Heart left ventricle (tissue), 16 donors: ENCODE measurements around the gene DNAAF5. TPM values are rescaled to one million over a fixed set of nuclear protein-coding genes. Genes with fewer than 3 reads are reported as not detected.

Experiments
- ATAC-seq, 4 donors: fragments of 200-7000 bp; cut with Tn5 transposase; one replicate each; pipeline ENCODE4 v1.9.1; 2020 to 2022; ENCODE audit warnings: moderate library complexity in 4 of 4, mild to moderate bottlenecking in 3 of 4, moderate number of reproducible peaks in 1 of 4
- DNase-seq, 5 donors: peaks; one replicate each; pipeline ENCODE4 v3.0.0-alpha.2; 2020
- H3K27ac ChIP-seq, 12 donors: fragments of 200-600 bp; sonication (generic) in 4 of 12; one replicate each; pipeline versions ENCODE4 v1.5.0 to v1.8.0; 2016 to 2022; ENCODE audit warnings: mild to moderate bottlenecking in 2 of 12
- H3K27me3 ChIP-seq, 9 donors: fragments of 200-600 bp; sonication (generic) in 2 of 9; one replicate each; pipeline versions ENCODE4 v1.5.1 to v1.8.0; 2016 to 2022; ENCODE audit warnings: mild to moderate bottlenecking in 3 of 9
- H3K36me3 ChIP-seq, 9 donors: fragments of 200-600 bp; sonication (generic) in 2 of 9; one replicate each; pipeline versions ENCODE4 v1.5.0 to v1.8.0; 2018 to 2022; ENCODE audit warnings: mild to moderate bottlenecking in 2 of 9
- H3K4me1 ChIP-seq, 12 donors: fragments of 200-600 bp; sonication (generic) in 4 of 12; one replicate each; pipeline versions ENCODE4 v1.5.0 to v1.8.0; 2016 to 2022; ENCODE audit warnings: mild to moderate bottlenecking in 3 of 12
- H3K4me3 ChIP-seq, 12 donors: fragments of 200-600 bp; sonication (generic) in 4 of 12; one replicate each; pipeline versions ENCODE4 v1.5.0 to v1.8.0; 2017 to 2022; ENCODE audit warnings: mild to moderate bottlenecking in 9 of 12, moderate library complexity in 4 of 12
- H3K9me3 ChIP-seq, 12 donors: fragments of 200-600 bp; sonication (generic) in 4 of 12; one replicate each; pipeline versions ENCODE4 v1.5.0 to v1.8.0; 2016 to 2022; ENCODE audit warnings: mild to moderate bottlenecking in 1 of 12
- CTCF ChIP-seq, 12 donors: fragments of 200-600 bp; sonication (generic) in 4 of 12; IDR thresholded peaks; one replicate each; pipeline versions ENCODE4 v1.5.0 to v1.8.0; 2018 to 2022; ENCODE audit warnings: antibody characterized with exemption in 12 of 12, mild to moderate bottlenecking in 5 of 12
- POLR2A ChIP-seq, 2 donors: fragments of 450-650 bp; IDR thresholded peaks; one replicate each; pipeline ENCODE4 v1.6.1; 2017; ENCODE audit warnings: antibody characterized with exemption in 2 of 2, mild to moderate bottlenecking in 2 of 2, moderate library complexity in 2 of 2
- WGBS, 4 donors: extraction: QIAGEN DNeasy Blood & Tissue Kit in 2 of 4; methylation state at CpG; one replicate each; pipeline versions ENCODE4 v1.1.5 to v1.1.7; 2013 to 2018; 5-methylcytosine and 5-hydroxymethylcytosine counted together
- intact Hi-C, 10 donors: fragments of 100-400 bp; cut with DNase I; formaldehyde crosslinking; loops; one replicate each; pipeline versions ENCODE4 v1.11.1 to v1.14.2; 2022
- polyA plus RNA-seq, 2 donors: library from polyadenylated mRNA; stranded (reverse); fragments of 200-250 nt; gene quantifications; one replicate each; pipeline ENCODE4 v1.2.3, GENCODE V29; 2013
- total RNA-seq, 9 donors: library from RNA; depleted of rRNA in 2 of 9; stranded (reverse); fragments of >200 nt in 2 of 9; fragmentation: NEBNext Ultra II Directional in 3 of 9; extraction: Animal tissue kit (Norgen Biotek cat#: 25700) in 3 of 9; gene quantifications; one replicate each; pipeline versions ENCODE4 v1.1.0 to v1.2.4, GENCODE V29; 2016 to 2023
- donor health status: ischemic (EF 13 %, LVEDD 7.1; RV severe dilation, severe dysfunction).
- donor health status: healthy with polysubstance abuse.
- donor health status: DM: no; HTN: yes; CAD: no.
- donor health status: DM: no; HTN: no; CAD: no.
- donor health status: ischemic (EF 25% LVEDD 6.9; RV normal size, moderate dysfunction).
- donor health status: ischemic (EF 25% LVEDD 5.7; RV mildly dilated, moderate dysfunction).
- donor health status: healthy.
- donor health status: DM: yes; HTN: yes; CAD: no.
- donor health status: ischemic (EF 35%, LVEDD 5.7; RV mildly dilated, moderate dysfunction).
- donor health status: nonischemic (EF 11% LVEDD 7.7; RV severe dilation, severe dysfunction).
- donor health status: DM: yes; HTN: yes; CAD: no.
- donor health status: PGD.
- donor health status: ischemic (EF 29% LVEDD 5.4; RV normal size, mild dysfunction).
- donor health status: nonischemic (EF 23%, LVEDD 6.1; RV moderate dilation, normal function).

The DNAAF5 gene
- total and polyA plus RNA-seq, 11 donors: 7.2 to 45.8 (median 23.5) TPM

- peak overlapping the region in 2 of 12 donors; percentile 4 to 65 for H3K27ac ChIP-seq
- H3K4me1 ChIP-seq: peaks cover 0 to 31% (median 6%) of the 10 kb centered on the region in 12 donors
- DNase-seq (peak in 1 of 5 donors; percentile 51), ATAC-seq (no peak)
- no peak overlapping the region for H3K4me3 ChIP-seq
- H3K36me3 ChIP-seq: peaks cover 0 to 74% (median 43%) of the 10 kb centered on the region in 9 donors
- no peak for TF ChIP-seq CTCF (IDR thresholded peaks at IDR 0.05)
- no peak for TF ChIP-seq POLR2A (IDR thresholded peaks at IDR 0.05)
- intact Hi-C loops: loop anchor here in 2 of 10 donors (10.0 kb wide), 2 partner anchors 114 to 264 kb away; partner anchors contain the start of gene PDGFA (in 1 of the 2)
- 42 to 49% (median 46%) methylated on average over 11 to 15 of the region's 15 CpGs for WGBS, 4 donors
- no peaks in the 10 kb centered on the region for H3K27me3 ChIP-seq
- no peaks in the 10 kb centered on the region for H3K9me3 ChIP-seq
Observed at GRCh38 chr7:778968-779451, 52.5 kb downstream of the DNAAF5 start.

- no peak for TF ChIP-seq CTCF (IDR thresholded peaks at IDR 0.05)
- no peak for TF ChIP-seq POLR2A (IDR thresholded peaks at IDR 0.05)
- Histone ChIP-seq H3K27ac (peak overlapping the region in 9 of 12 donors; percentile 4 to 88 (median 65)), H3K9me3 (no peaks in the 10 kb centered on the region), H3K36me3 (peaks cover 0 to 75% (median 45%) of the 10 kb centered on the region in 9 donors), H3K27me3 (no peaks in the 10 kb centered on the region), H3K4me1 (peaks cover 0 to 31% (median 6%) of the 10 kb centered on the region in 12 donors), H3K4me3 (no peak overlapping the region)
- WGBS, 4 donors: 86 to 92% (median 89%) methylated on average over 8 to 9 of the region's 9 CpGs; no CpG with 5 or more reads in 1 of the 4 donors
- DNase-seq: peak in 1 of 5 donors; percentile 47
- peak in 1 of 4 donors; percentile 1 for ATAC-seq
- intact Hi-C loops: loop anchor here in 2 of 10 donors (10.0 kb wide), 2 partner anchors 115 to 265 kb away; partner anchors contain the start of gene PDGFA (in 1 of the 2)
Observed at GRCh38 chr7:779480-779879, 53.0 kb downstream of the DNAAF5 start.

GRCh38 chr7:780081-780480 is 53.6 kb downstream of the DNAAF5 start:
- ATAC-seq: peak; percentile 68 to 80 (median 75)
- H3K36me3 ChIP-seq: peaks cover 0 to 77% (median 46%) of the 10 kb centered on the region in 9 donors
- TF ChIP-seq POLR2A (IDR thresholded peaks at IDR 0.05): no peak
- no peak for TF ChIP-seq CTCF (IDR thresholded peaks at IDR 0.05)

GRCh38 chr7:780516-780915 is 54.0 kb downstream of the DNAAF5 start:
- TF ChIP-seq POLR2A (IDR thresholded peaks at IDR 0.05) (no peak), CTCF (IDR thresholded peaks at IDR 0.05) (no peak)
- H3K9me3 ChIP-seq: no peaks in the 10 kb centered on the region
- ATAC-seq (peak; percentile 39 to 67 (median 66)), DNase-seq (peak in 1 of 5 donors; percentile 35)
- no peak overlapping the region for H3K4me3 ChIP-seq
- peaks cover 0 to 77% (median 46%) of the 10 kb centered on the region in 9 donors for H3K36me3 ChIP-seq
- 63 to 82% (median 73%) methylated on average over 10 of the region's 10 CpGs for WGBS, 4 donors
- peak overlapping the region in 11 of 12 donors; percentile 46 to 88 (median 68) for H3K27ac ChIP-seq
- peaks cover 0 to 31% (median 6%) of the 10 kb centered on the region in 12 donors for H3K4me1 ChIP-seq
- intact Hi-C loops: loop anchor here in 3 of 10 donors (5.0 to 10.0 kb wide), 2 partner anchors 54 to 172 kb away; partner anchors contain the start of genes SUN1 (in 2 of the 3) and ADAP1 (in 1 of the 3)
- no peaks in the 10 kb centered on the region for H3K27me3 ChIP-seq

More at GRCh38 chr7:780081-780480, 53.6 kb downstream of the DNAAF5 start:
- peaks cover 0 to 31% (median 6%) of the 10 kb centered on the region in 12 donors for H3K4me1 ChIP-seq
- peak; percentile 54 to 77 (median 61) for DNase-seq
- H3K27ac ChIP-seq: peak overlapping the region in 11 of 12 donors; percentile 46 to 88 (median 68)
- no peak overlapping the region for H3K4me3 ChIP-seq
- no peaks in the 10 kb centered on the region for H3K9me3 ChIP-seq
- no peaks in the 10 kb centered on the region for H3K27me3 ChIP-seq
- intact Hi-C loops: loop anchor here in 3 of 10 donors (5.0 to 10.0 kb wide), 2 partner anchors 55 to 172 kb away; partner anchors contain the start of genes SUN1 (in 2 of the 3) and ADAP1 (in 1 of the 3)
- 50 to 61% (median 58%) methylated on average over 7 to 14 of the region's 14 CpGs for WGBS, 4 donors
